Activated CD4-positive, alpha-beta T cell treated with anti-CD3 and anti-CD28 coated beads for 36 hours (primary cell): ENCODE data around the gene DCAF11. TPM values are rescaled to one million over a fixed set of nuclear protein-coding genes. Genes with fewer than 3 reads are reported as not detected.
A peak's percentile ranks its signal among the peaks of the same experiment; 100 is the strongest.

Experiments
- ATAC-seq: fragments of 200-7000 bp; cut with Tn5 transposase; one replicate; pipeline ENCODE4 v1.10.0; 2021; ENCODE audit warnings: mild to moderate bottlenecking, moderate library complexity
- CTCF ChIA-PET: fragments of 350-600 bp; sonication (Branson Sonifier 250); formaldehyde crosslinking; loops from one replicate; lab custom pipeline; 2021; ENCODE audit warnings: antibody characterized with exemption; lab: Charles Lee
- POLR2A ChIA-PET: fragments of 350-600 bp; sonication (Branson Sonifier 250); formaldehyde crosslinking; loops from one replicate; lab custom pipeline; 2021; ENCODE audit warnings: antibody characterized with exemption, inconsistent platforms; lab: Charles Lee
- DNase-seq: peaks from one replicate; pipeline ENCODE4 v3.0.0-alpha.2; 2020
- H3K27ac Mint-ChIP-seq: one replicate; pipeline ENCODE4 v1.8.0; 2021; ENCODE audit warnings: mixed read lengths
- H3K27me3 Mint-ChIP-seq: one replicate; pipeline ENCODE4 v1.8.0; 2021; ENCODE audit warnings: mixed read lengths
- H3K36me3 Mint-ChIP-seq: one replicate; pipeline ENCODE4 v1.8.0; 2021; ENCODE audit warnings: low read depth, mixed read lengths
- H3K4me1 Mint-ChIP-seq: one replicate; pipeline ENCODE4 v1.8.0; 2021; ENCODE audit warnings: mixed read lengths
- H3K4me3 Mint-ChIP-seq: one replicate; pipeline ENCODE4 v1.8.0; 2021; ENCODE audit warnings: mild to moderate bottlenecking, moderate library complexity, mixed read lengths
- H3K9me3 Mint-ChIP-seq: one replicate; pipeline ENCODE4 v1.8.0; 2021; ENCODE audit warnings: low read depth, mixed read lengths
- intact Hi-C, 2 experiments: fragments of 100-400 bp; cut with DNase I in 1 of 2; cut with micrococcal nuclease in 1 of 2; formaldehyde crosslinking; loops; one replicate each; pipeline versions ENCODE4 v1.14.2 to v1.15.1; 2022 to 2024; cut with DNase I, micrococcal nuclease
- total RNA-seq, 2 experiments: library from RNA; stranded (reverse); gene quantifications; one replicate each; pipeline ENCODE4 v1.2.3, GENCODE V29; 2021

Gene DCAF11
- total RNA-seq, 2 experiments from 2014 or later, result 74.0 to 86.2 TPM

DNA sequence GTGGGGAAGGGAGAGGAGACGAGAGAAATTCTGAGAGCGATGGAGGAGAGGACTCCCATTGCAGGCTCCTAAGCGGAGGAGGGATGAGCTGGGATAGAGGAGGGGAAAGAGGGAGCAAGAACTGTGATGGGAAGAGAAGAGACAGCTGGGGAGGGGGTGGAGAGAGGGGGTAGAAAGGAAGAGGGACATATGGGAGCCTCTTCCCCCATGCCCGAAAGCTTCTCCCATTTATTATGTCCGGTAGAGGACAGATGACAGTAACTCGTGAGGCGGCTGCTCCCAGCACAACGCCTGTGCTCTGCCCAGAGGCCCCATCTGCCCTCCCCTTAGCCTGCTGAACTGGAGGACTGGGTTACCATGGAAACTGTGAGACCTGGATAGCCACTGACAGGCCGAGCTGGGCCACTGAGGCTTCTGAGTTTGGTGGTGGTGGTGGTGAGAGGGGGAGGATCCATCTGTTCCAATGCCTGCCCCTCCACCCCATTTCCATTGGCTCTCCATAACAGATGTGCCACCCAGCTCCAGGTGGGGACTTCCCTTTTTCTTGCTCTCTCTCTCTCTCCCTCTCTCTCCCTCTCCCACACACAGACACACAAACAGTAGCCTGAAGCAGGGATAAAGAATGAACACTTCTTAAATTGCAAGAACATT, 35.0 kb upstream of the DCAF11 start:
- intact Hi-C loops, result no loop called here
- ChIA-PET POLR2A (interaction anchor here (0.6 to 2.3 kb wide), 3 partner anchors 8 to 21 kb away, joined by 3 to 12 read pairs (median 8); partner anchors contain the start of genes CPNE6 and PCK2), CTCF (interaction anchor here (0.6 to 4.2 kb wide), 7 partner anchors 13 to 162 kb away, joined by 3 to 83 read pairs (median 5); partner anchors contain the start of gene PCK2)
- Mint-ChIP-seq H3K27me3 (no peaks in the 10 kb centered on the region), H3K9me3 (no peaks in the 10 kb centered on the region), H3K4me1 (peaks cover 20% of the 10 kb centered on the region), H3K36me3 (no peaks in the 10 kb centered on the region), H3K4me3 (peak overlapping the region; percentile 68), H3K27ac (peak overlapping the region; percentile 12)
- no peak for ATAC-seq
- no peak for DNase-seq

- DNase-seq, result no peak
- Mint-ChIP-seq H3K4me1 (peaks cover 20% of the 10 kb centered on the region), H3K27ac (peak overlapping the region; percentile 12), H3K36me3 (no peaks in the 10 kb centered on the region), H3K9me3 (no peaks in the 10 kb centered on the region), H3K27me3 (no peaks in the 10 kb centered on the region), H3K4me3 (peak overlapping the region; percentile 68)
- intact Hi-C loops, result no loop called here
- POLR2A ChIA-PET, result interaction anchor here (0.6 to 2.3 kb wide), 4 partner anchors 14 to 81 kb away, joined by 3 to 12 read pairs (median 6); partner anchors contain the start of genes IRF9 and PCK2
- no peak for ATAC-seq
- CTCF ChIA-PET, result interaction anchor here (0.6 to 4.2 kb wide), 13 partner anchors 13 to 541 kb away, joined by 3 to 83 read pairs (median 4); partner anchors contain the start of genes CARMIL3, NRL and PCK2
Observed at GRCh38 chr14:24080142-24080530, 34.4 kb upstream of the DCAF11 start.

DNA sequence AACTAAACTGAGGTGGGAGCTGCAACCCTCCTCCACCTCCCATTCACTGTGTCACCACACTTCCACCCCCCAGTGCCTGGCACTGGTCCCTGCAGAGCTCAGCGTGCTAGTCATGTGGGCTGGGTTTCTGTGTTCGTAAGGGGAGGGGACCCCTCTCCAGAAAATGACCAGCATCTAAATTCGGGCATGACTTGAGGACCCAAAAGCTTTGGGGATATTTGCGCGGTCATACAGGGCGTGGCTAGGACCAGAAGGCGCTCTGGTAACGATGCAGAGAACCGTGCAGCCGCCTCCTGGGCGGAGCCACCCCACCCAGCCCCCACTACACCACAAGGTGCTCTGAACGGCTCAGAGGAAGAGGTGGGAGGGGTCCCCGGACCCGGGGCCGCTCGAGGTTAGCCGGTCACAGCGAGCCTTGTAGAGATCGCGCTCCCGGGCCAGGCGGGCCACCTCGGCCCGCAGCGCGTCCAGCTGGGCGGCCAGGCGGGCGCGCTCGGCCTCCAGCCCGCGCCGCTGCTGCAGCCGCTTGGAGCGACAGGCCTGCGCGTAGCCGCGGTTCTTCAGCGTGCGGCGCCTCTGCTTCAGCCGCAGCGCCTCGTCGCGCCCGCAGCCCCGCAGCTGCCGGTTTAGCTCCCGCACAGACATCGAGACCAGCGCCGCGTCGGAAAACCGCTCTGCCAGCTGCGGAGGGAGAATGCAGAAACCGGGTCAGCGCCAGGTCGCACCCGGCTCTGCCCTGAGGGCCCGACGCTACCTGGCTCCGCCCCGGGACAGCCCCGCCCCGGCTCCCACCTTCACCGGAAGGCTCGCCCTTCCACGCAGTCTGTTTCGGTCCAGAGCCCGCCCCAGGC, 33.5 kb upstream of the DCAF11 start:
- Mint-ChIP-seq H3K4me1 (peaks cover 20% of the 10 kb centered on the region), H3K27ac (peak overlapping the region; percentile 45), H3K9me3 (no peaks in the 10 kb centered on the region), H3K27me3 (no peaks in the 10 kb centered on the region), H3K36me3 (no peaks in the 10 kb centered on the region), H3K4me3 (peak overlapping the region; percentile 68)
- ATAC-seq (peak; percentile 92), DNase-seq (peak; percentile 84)
- intact Hi-C loops, result loop anchor here (1.0 kb wide), 1 partner anchor 13 kb away; the partner anchor contains the start of gene PCK2 (in 2 of the 2)
- ChIA-PET POLR2A (interaction anchor here (0.6 to 2.3 kb wide), 8 partner anchors 9 to 514 kb away, joined by 3 to 12 read pairs (median 4); partner anchors contain the start of genes AP1G2, DCAF11, IRF9 and NRL), CTCF (interaction anchor here (0.7 to 4.2 kb wide), 12 partner anchors 12 to 542 kb away, joined by 3 to 83 read pairs (median 4); partner anchors contain the start of genes CARMIL3, NRL and PCK2)

DNA sequence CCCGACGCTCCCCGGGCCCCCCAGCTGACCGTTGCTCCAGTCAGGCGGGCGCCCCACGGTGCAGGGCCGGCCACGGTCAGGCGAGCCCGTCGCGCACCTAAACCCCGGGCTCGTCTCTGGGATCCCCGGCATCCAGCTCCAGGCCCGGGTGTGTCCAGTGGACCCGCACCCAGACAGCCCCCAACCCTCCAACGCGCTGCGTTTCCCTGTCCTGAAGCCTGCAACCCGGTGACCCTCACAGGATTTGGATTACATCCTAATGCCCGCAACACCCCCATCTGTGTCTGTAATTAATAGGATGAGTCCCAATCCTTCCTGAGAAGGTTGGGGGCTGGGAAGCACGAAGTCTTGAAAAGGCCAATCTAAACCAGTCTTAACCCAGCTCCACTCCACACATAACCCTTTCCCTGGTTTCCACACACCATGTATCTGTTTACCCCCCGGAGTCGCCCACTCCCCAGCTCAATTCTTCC, 32.8 kb upstream of the DCAF11 start:
- CTCF ChIA-PET, result interaction anchor here (0.9 to 4.2 kb wide), 4 partner anchors 11 to 27 kb away, joined by 3 to 83 read pairs (median 10); partner anchors contain the start of gene PCK2

GRCh38 chr14:24082411-24083080, 32.0 kb upstream of the DCAF11 start:
- ChIA-PET POLR2A (interaction anchor here (1.0 to 2.1 kb wide), 3 partner anchors 12 to 32 kb away, joined by 3 to 6 read pairs (median 5); partner anchors contain the start of genes DCAF11, NRL and PCK2), CTCF (interaction anchor here (0.9 to 4.2 kb wide), 5 partner anchors 10 to 28 kb away, joined by 3 to 83 read pairs (median 4); partner anchors contain the start of gene PCK2)
- intact Hi-C loops, result no loop called here
- Mint-ChIP-seq H3K4me3 (peak overlapping the region; percentile 64), H3K9me3 (no peaks in the 10 kb centered on the region), H3K27ac (no peak overlapping the region), H3K36me3 (no peaks in the 10 kb centered on the region), H3K27me3 (no peaks in the 10 kb centered on the region), H3K4me1 (peaks cover 22% of the 10 kb centered on the region)
- ATAC-seq, result no peak
- no peak for DNase-seq

More for the DNA sequence above, 32.8 kb upstream of the DCAF11 start:
- peak overlapping the region; percentile 28 for H3K27ac Mint-ChIP-seq
- no peaks in the 10 kb centered on the region for H3K9me3 Mint-ChIP-seq
- ATAC-seq (no peak), DNase-seq (no peak)
- no peaks in the 10 kb centered on the region for H3K36me3 Mint-ChIP-seq
- peaks cover 22% of the 10 kb centered on the region for H3K4me1 Mint-ChIP-seq
- POLR2A ChIA-PET, result interaction anchor here (1.2 to 2.1 kb wide), 3 partner anchors 8 to 32 kb away, joined by 3 to 6 read pairs (median 5); partner anchors contain the start of genes DCAF11, NRL and PCK2
- H3K27me3 Mint-ChIP-seq, result no peaks in the 10 kb centered on the region
- intact Hi-C loops, result loop anchor here (1.0 kb wide), 1 partner anchor 13 kb away; the partner anchor contains the start of gene PCK2 (in 2 of the 2)
- peak overlapping the region; percentile 64 for H3K4me3 Mint-ChIP-seq

DNA sequence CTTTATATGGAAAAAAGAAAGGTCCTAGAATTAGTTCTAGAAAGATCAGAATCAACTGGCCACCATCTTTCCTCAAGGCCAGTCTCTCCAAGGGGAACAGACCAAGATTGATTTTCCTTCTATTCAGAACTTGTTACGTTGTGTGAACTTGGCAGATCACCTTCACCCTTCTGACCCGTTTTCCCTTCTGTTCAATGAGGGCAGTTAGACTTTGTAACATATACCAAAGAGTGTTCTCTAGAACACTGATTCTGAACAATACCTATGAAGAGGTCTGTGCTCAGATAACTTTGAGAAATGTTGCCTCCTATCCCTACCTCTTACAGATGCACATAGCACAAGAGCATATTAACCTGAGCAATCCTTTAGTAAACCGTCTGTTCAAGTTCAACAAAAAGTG, 31.1 kb upstream of the DCAF11 start:
- ATAC-seq, result no peak
- no peak for DNase-seq
- peaks cover 22% of the 10 kb centered on the region for H3K4me1 Mint-ChIP-seq
- H3K27ac Mint-ChIP-seq, result no peak overlapping the region
- intact Hi-C loops, result no loop called here
- no peaks in the 10 kb centered on the region for H3K27me3 Mint-ChIP-seq
- H3K36me3 Mint-ChIP-seq, result no peaks in the 10 kb centered on the region
- H3K9me3 Mint-ChIP-seq, result no peaks in the 10 kb centered on the region
- POLR2A ChIA-PET, result no interaction called here
- H3K4me3 Mint-ChIP-seq, result no peak overlapping the region
- CTCF ChIA-PET, result interaction anchor here (0.6 to 4.0 kb wide), 2 partner anchors 25 to 33 kb away, joined by 3 to 16 read pairs; no protein-coding TSS in a partner anchor

GRCh38 chr14:24084440-24084839, 30.1 kb upstream of the DCAF11 start:
- Mint-ChIP-seq H3K27ac (no peak overlapping the region), H3K9me3 (no peaks in the 10 kb centered on the region), H3K4me1 (peaks cover 18% of the 10 kb centered on the region), H3K4me3 (no peak overlapping the region), H3K36me3 (no peaks in the 10 kb centered on the region), H3K27me3 (no peaks in the 10 kb centered on the region)
- intact Hi-C loops, result no loop called here
- ChIA-PET CTCF (interaction anchor here (4.0 kb wide), 1 partner anchor 26 kb away, joined by 16 read pairs; no protein-coding TSS in a partner anchor), POLR2A (no interaction called here)
- ATAC-seq, result no peak
- no peak for DNase-seq

- intact Hi-C loops, result no loop called here
- Mint-ChIP-seq H3K36me3 (no peaks in the 10 kb centered on the region), H3K4me3 (no peak overlapping the region), H3K27me3 (no peaks in the 10 kb centered on the region), H3K9me3 (no peaks in the 10 kb centered on the region), H3K4me1 (peaks cover 14% of the 10 kb centered on the region), H3K27ac (no peak overlapping the region)
- ChIA-PET POLR2A (no interaction called here), CTCF (interaction anchor here (0.6 to 1.8 kb wide), 4 partner anchors 23 to 1346 kb away, joined by 3 to 4 read pairs (median 4); no protein-coding TSS in a partner anchor)
- DNase-seq (no peak), ATAC-seq (no peak)
Observed at GRCh38 chr14:24085215-24085614, 29.4 kb upstream of the DCAF11 start.

GRCh38 chr14:24086193-24086955, 28.2 kb upstream of the DCAF11 start:
- ChIA-PET POLR2A (no interaction called here), CTCF (interaction anchor here (0.9 to 1.8 kb wide), 6 partner anchors 14 to 112 kb away, joined by 3 to 4 read pairs (median 4); no protein-coding TSS in a partner anchor)
- H3K9me3 Mint-ChIP-seq, result no peaks in the 10 kb centered on the region

More at GRCh38 chr14:24086193-24086955, 28.2 kb upstream of the DCAF11 start:
- no peak overlapping the region for H3K4me3 Mint-ChIP-seq
- no peaks in the 10 kb centered on the region for H3K27me3 Mint-ChIP-seq
- no peaks in the 10 kb centered on the region for H3K36me3 Mint-ChIP-seq
- intact Hi-C loops, result no loop called here
- ATAC-seq (no peak), DNase-seq (no peak)
- peaks cover 11% of the 10 kb centered on the region for H3K4me1 Mint-ChIP-seq
- H3K27ac Mint-ChIP-seq, result no peak overlapping the region
